CD14-positive monocyte (primary cell): ENCODE results near the gene TRMU. TPM values are rescaled to one million over a fixed set of nuclear protein-coding genes. Genes with fewer than 3 reads are reported as not detected.

Experiments
- DNase-seq, 3 donors: peaks; one replicate each; pipeline ENCODE4 v3.0.0-alpha.2; 2011 to 2022
- H2AFZ ChIP-seq: 2 replicates; pipeline ENCODE4 v1.6.0; 2012; ENCODE audit warnings: mild to moderate bottlenecking, low read depth, low read length, inconsistent platforms; ENCODE audit not compliant: insufficient read depth, poor library complexity, severe bottlenecking
- H3K27ac ChIP-seq, 2 donors: 1 replicate in 1 of 2; 2 replicates in 1 of 2; pipeline ENCODE4 v1.5.1; 2012 to 2013; ENCODE audit warnings: low read length in 2 of 2, control low read depth in 1 of 2, inconsistent platforms in 1 of 2, low read depth in 1 of 2, mild to moderate bottlenecking in 1 of 2
- H3K27me3 ChIP-seq, 2 donors: one replicate each; pipeline versions ENCODE4 v1.6.0 to v1.6.1; 2011 to 2013; ENCODE audit warnings: low read length in 2 of 2; ENCODE audit not compliant: control insufficient read depth in 2 of 2, insufficient read depth in 2 of 2
- H3K36me3 ChIP-seq, 2 donors: replicated peaks in 1 of 2; 1 replicate in 1 of 2; 2 replicates in 1 of 2; pipeline versions ENCODE4 v1.5.1 to v1.6.1; 2012 to 2013; ENCODE audit warnings: low read length in 2 of 2, control low read depth in 1 of 2, inconsistent platforms in 1 of 2, mild to moderate bottlenecking in 1 of 2; ENCODE audit not compliant: insufficient read depth in 2 of 2, control insufficient read depth in 1 of 2
- H3K4me1 ChIP-seq, 2 donors: 1 replicate in 1 of 2; 2 replicates in 1 of 2; pipeline versions ENCODE4 v1.5.1 to v1.6.1; 2012 to 2013; ENCODE audit warnings: low read length in 2 of 2, control low read depth in 1 of 2, inconsistent platforms in 1 of 2, mild to moderate bottlenecking in 1 of 2, moderate library complexity in 1 of 2; ENCODE audit not compliant: insufficient read depth in 2 of 2, control insufficient read depth in 1 of 2
- H3K4me2 ChIP-seq: replicated peaks from 2 replicates; pipeline ENCODE3; 2012; ENCODE audit warnings: low read length, moderate library complexity, mild to moderate bottlenecking; ENCODE audit not compliant: poor library complexity, severe bottlenecking; ENCODE audit errors: extremely low read depth
- H3K4me3 ChIP-seq, 3 experiments: fragments of 200-600 bp in 1 of 3; sonication (generic) in 1 of 3; replicated peaks in 1 of 3; 1 replicate in 2 of 3; 2 replicates in 1 of 3; pipeline ENCODE4 v1.5.1; 2011 to 2013; ENCODE audit warnings: low read length in 3 of 3, mild to moderate bottlenecking in 3 of 3, control low read depth in 2 of 3, low read depth in 2 of 3, inconsistent platforms in 1 of 3, moderate library complexity in 1 of 3
- H3K79me2 ChIP-seq: 2 replicates; pipeline ENCODE4 v1.6.0; 2012; ENCODE audit warnings: mild to moderate bottlenecking, control low read depth, inconsistent platforms, low read length, moderate library complexity; ENCODE audit not compliant: insufficient read depth
- H3K9ac ChIP-seq: 2 replicates; pipeline ENCODE4 v1.6.0; 2017; ENCODE audit warnings: low read length, mild to moderate bottlenecking; ENCODE audit not compliant: insufficient read depth, poor library complexity, severe bottlenecking
- H3K9me3 ChIP-seq, 2 donors: replicated peaks in 1 of 2; 1 replicate in 1 of 2; 2 replicates in 1 of 2; pipeline versions ENCODE4 v1.5.1 to v1.6.1; 2012 to 2013; ENCODE audit warnings: low read length in 2 of 2, control low read depth in 1 of 2; ENCODE audit not compliant: control insufficient read depth in 1 of 2, insufficient read depth in 1 of 2
- H4K20me1 ChIP-seq: 2 replicates; pipeline ENCODE4 v1.6.0; 2012; ENCODE audit warnings: mild to moderate bottlenecking, low read length, control low read depth, moderate library complexity; ENCODE audit not compliant: insufficient read depth
- H3K27ac Mint-ChIP-seq, 7 donors: one replicate each; pipeline ENCODE4 v1.8.0; 2020; ENCODE audit warnings: mild to moderate bottlenecking in 7 of 7, mixed read lengths in 7 of 7, moderate library complexity in 6 of 7, inconsistent platforms in 2 of 7
- H3K27me3 Mint-ChIP-seq, 3 donors: one replicate each; pipeline ENCODE4 v1.8.0; 2021 to 2022; ENCODE audit warnings: low read depth in 3 of 3, mild to moderate bottlenecking in 3 of 3, mixed read lengths in 3 of 3, moderate library complexity in 3 of 3, inconsistent platforms in 1 of 3
- H3K36me3 Mint-ChIP-seq, 2 donors: one replicate each; pipeline ENCODE4 v1.8.0; 2020; ENCODE audit warnings: mixed read lengths in 2 of 2, inconsistent platforms in 1 of 2, mild to moderate bottlenecking in 1 of 2
- H3K4me1 Mint-ChIP-seq: one replicate; pipeline ENCODE4 v1.8.0; 2020; ENCODE audit warnings: mild to moderate bottlenecking, mixed read lengths
- H3K4me3 Mint-ChIP-seq, 2 donors: one replicate each; pipeline ENCODE4 v1.8.0; 2020; ENCODE audit warnings: mild to moderate bottlenecking in 2 of 2, mixed read lengths in 2 of 2, moderate library complexity in 1 of 2
- H3K9me3 Mint-ChIP-seq, 7 donors: one replicate each; pipeline ENCODE4 v1.8.0; 2020 to 2022; ENCODE audit warnings: mixed read lengths in 7 of 7, mild to moderate bottlenecking in 6 of 7, moderate library complexity in 6 of 7, inconsistent platforms in 2 of 7
- WGBS: methylation state at CpG from one replicate; pipeline ENCODE4 v1.1.5; 2013; ENCODE audit warnings: missing lambda C conversion rate; ENCODE audit not compliant: insufficient coverage; 5-methylcytosine and 5-hydroxymethylcytosine counted together
- intact Hi-C, 2 donors: fragments of 100-400 bp; cut with micrococcal nuclease; formaldehyde crosslinking; loops; one replicate each; pipeline versions ENCODE4 v1.15.0 to v1.15.1; 2023
- polyA plus RNA-seq, 3 donors: library from polyadenylated mRNA; depleted of rRNA in 1 of 3; unstranded in 2 of 3; stranded (reverse) in 1 of 3; fragments of 300-500 nt in 2 of 3; fragments of >200 nt in 1 of 3; fragmentation: Illumina TruSeq in 2 of 3; gene quantifications; 1 replicate in 2 of 3; 2 replicates in 1 of 3; pipeline ENCODE4 v1.2.3, GENCODE V29; 2012 to 2021
- TF ChIP-seq, protein P1 (sequence below): fragments of 200-600 bp; IDR thresholded peaks from one replicate; pipeline ENCODE4 v1.8.0; 2022; ENCODE audit warnings: antibody characterized with exemption, mild to moderate bottlenecking

Gene TRMU
- polyA plus RNA-seq, 3 donors, result 4.7 to 32.9 (median 5.6) TPM

- Histone ChIP-seq H2AFZ (no peak overlapping the region), H3K4me3 (no peak overlapping the region), H4K20me1 (peaks cover 21% of the 10 kb centered on the region), H3K79me2 (no peaks in the 10 kb centered on the region), H3K4me1 (no peaks in the 10 kb centered on the region), H3K27me3 (no peaks in the 10 kb centered on the region), H3K36me3 (peaks cover 91 to 99% of the 10 kb centered on the region in 2 donors), H3K9ac (no peak overlapping the region), H3K4me2 (no peak overlapping the region), H3K9me3 (no peaks in the 10 kb centered on the region), H3K27ac (no peak overlapping the region)
- no peaks in the 10 kb centered on the region for H3K27me3 Mint-ChIP-seq
- peak overlapping the region in 1 of 7 donors; percentile 20 for H3K27ac Mint-ChIP-seq
- DNase-seq, result no peak
- TF ChIP-seq, protein P1, sequence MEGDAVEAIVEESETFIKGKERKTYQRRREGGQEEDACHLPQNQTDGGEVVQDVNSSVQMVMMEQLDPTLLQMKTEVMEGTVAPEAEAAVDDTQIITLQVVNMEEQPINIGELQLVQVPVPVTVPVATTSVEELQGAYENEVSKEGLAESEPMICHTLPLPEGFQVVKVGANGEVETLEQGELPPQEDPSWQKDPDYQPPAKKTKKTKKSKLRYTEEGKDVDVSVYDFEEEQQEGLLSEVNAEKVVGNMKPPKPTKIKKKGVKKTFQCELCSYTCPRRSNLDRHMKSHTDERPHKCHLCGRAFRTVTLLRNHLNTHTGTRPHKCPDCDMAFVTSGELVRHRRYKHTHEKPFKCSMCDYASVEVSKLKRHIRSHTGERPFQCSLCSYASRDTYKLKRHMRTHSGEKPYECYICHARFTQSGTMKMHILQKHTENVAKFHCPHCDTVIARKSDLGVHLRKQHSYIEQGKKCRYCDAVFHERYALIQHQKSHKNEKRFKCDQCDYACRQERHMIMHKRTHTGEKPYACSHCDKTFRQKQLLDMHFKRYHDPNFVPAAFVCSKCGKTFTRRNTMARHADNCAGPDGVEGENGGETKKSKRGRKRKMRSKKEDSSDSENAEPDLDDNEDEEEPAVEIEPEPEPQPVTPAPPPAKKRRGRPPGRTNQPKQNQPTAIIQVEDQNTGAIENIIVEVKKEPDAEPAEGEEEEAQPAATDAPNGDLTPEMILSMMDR, result no peak
- WGBS, result 91% methylated on average over 4 of the region's 7 CpGs
- H3K4me1 Mint-ChIP-seq, result no peaks in the 10 kb centered on the region
- H3K36me3 Mint-ChIP-seq, result peaks cover 90 to 100% of the 10 kb centered on the region in 2 donors
- intact Hi-C loops, result no loop called here
- no peaks in the 10 kb centered on the region for H3K9me3 Mint-ChIP-seq
- H3K4me3 Mint-ChIP-seq, result no peak overlapping the region
These were observed 14.6 kb downstream of the TRMU start for GRCh38 chr22:46350121-46350520.

- H3K79me2 ChIP-seq, result no peaks in the 10 kb centered on the region
- intact Hi-C loops, result no loop called here
These were observed 15.1 kb downstream of the TRMU start for GRCh38 chr22:46350646-46351045.

More at GRCh38 chr22:46350646-46351045, 15.1 kb downstream of the TRMU start:
- peaks cover 26% of the 10 kb centered on the region for H4K20me1 ChIP-seq
- H3K9me3 ChIP-seq, result no peaks in the 10 kb centered on the region
- no peaks in the 10 kb centered on the region for H3K27me3 ChIP-seq
- H3K4me1 ChIP-seq, result no peaks in the 10 kb centered on the region
- Mint-ChIP-seq H3K9me3 (no peaks in the 10 kb centered on the region), H3K4me3 (no peak overlapping the region), H3K27me3 (no peaks in the 10 kb centered on the region), H3K36me3 (peaks cover 90 to 100% of the 10 kb centered on the region in 2 donors), H3K27ac (no peak overlapping the region), H3K4me1 (no peaks in the 10 kb centered on the region)
- no peak overlapping the region for H3K4me3 ChIP-seq
- H3K36me3 ChIP-seq, result peaks cover 90 to 99% of the 10 kb centered on the region in 2 donors
- H3K9ac ChIP-seq, result no peak overlapping the region
- no peak for DNase-seq
- no peak overlapping the region for H3K27ac ChIP-seq
- no peak overlapping the region for H2AFZ ChIP-seq
- H3K4me2 ChIP-seq, result no peak overlapping the region
- 96% methylated on average over 20 of the region's 20 CpGs for WGBS
- TF ChIP-seq, protein P1, result no peak
